ENCODE data around the gene PRDM15. TPM values are rescaled to one million over a fixed set of nuclear protein-coding genes. Genes with fewer than 3 reads are reported as not detected.
A peak's percentile ranks its signal among the peaks of the same experiment; 100 is the strongest.

The PRDM15 gene, protein sequence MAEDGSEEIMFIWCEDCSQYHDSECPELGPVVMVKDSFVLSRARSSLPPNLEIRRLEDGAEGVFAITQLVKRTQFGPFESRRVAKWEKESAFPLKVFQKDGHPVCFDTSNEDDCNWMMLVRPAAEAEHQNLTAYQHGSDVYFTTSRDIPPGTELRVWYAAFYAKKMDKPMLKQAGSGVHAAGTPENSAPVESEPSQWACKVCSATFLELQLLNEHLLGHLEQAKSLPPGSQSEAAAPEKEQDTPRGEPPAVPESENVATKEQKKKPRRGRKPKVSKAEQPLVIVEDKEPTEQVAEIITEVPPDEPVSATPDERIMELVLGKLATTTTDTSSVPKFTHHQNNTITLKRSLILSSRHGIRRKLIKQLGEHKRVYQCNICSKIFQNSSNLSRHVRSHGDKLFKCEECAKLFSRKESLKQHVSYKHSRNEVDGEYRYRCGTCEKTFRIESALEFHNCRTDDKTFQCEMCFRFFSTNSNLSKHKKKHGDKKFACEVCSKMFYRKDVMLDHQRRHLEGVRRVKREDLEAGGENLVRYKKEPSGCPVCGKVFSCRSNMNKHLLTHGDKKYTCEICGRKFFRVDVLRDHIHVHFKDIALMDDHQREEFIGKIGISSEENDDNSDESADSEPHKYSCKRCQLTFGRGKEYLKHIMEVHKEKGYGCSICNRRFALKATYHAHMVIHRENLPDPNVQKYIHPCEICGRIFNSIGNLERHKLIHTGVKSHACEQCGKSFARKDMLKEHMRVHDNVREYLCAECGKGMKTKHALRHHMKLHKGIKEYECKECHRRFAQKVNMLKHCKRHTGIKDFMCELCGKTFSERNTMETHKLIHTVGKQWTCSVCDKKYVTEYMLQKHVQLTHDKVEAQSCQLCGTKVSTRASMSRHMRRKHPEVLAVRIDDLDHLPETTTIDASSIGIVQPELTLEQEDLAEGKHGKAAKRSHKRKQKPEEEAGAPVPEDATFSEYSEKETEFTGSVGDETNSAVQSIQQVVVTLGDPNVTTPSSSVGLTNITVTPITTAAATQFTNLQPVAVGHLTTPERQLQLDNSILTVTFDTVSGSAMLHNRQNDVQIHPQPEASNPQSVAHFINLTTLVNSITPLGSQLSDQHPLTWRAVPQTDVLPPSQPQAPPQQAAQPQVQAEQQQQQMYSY
- 7.1 TPM for polyA plus RNA-seq (2013, experiment 1 of 2)
- 4.8 TPM for polyA plus RNA-seq (2013, experiment 2 of 2)

DNA sequence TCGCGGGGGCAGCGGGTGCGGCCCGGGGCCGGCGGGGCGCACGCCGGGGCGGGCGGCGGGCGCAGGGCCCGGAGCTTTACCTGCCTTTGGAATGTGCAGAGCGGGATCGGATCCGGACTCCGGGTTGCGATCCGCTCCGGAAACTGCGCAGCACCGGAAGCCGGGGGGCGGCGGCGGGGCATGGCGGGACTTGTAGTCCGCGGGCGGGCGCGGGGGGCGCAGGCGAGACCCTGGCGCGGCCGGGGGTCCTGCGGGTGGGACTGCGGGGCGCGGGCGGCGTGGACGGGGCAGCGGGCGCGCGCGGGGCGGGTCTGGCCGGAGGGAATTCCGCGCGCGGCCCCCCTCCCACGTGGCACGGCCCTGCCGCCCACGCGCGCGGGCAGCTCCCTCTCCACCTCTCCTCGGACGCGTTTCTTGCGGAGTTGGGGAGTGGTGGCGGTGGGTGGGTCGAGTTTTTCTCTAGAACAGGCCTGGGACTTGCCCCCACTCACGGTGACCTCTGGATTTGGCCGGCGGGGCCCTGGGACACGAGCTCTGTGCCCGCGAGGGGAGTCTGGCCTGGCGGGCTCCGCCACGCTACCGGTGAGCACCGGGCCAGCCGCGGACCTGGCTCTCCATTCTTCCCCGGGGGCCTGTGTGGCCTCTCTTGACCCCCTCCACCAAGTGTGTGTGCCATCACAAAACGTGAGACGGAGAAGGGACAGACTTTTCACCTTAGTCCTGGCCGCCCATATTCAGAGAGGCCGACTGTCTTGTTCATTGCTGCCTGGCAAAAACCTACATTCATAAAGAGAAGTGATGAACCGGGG is at the start of gene PRDM15:
Gene PRDM15, minus strand, starts transcription at position 155 of the 809 bp plus-strand sequence. CDS start 18,981 bp downstream, outside the sequence.
- H3K27ac ChIP-seq (ENCODE audit: low read depth, low read length, severe bottlenecking), result peak within 1 kb of the TSS; percentile 69
- no peaks in the 10 kb centered on the region for H3K9me3 ChIP-seq (ENCODE audit: control insufficient read depth, low read length)
- peaks cover 5% of the 10 kb centered on the region for H3K4me1 ChIP-seq (ENCODE audit: control insufficient read depth, insufficient read depth, low read length, poor library complexity, severe bottlenecking)
- H3K36me3 ChIP-seq (ENCODE audit: control insufficient read depth, insufficient read depth, low read length), result no peaks in the 10 kb centered on the region
- peak within 1 kb of the TSS; percentile 70 for H3K4me3 ChIP-seq (ENCODE audit: extremely low read depth, insufficient read depth, low read length, poor library complexity, severe bottlenecking)
- WGBS, 2 experiments (ENCODE audit: insufficient coverage in 2 of 2), result 1% methylated on average over 41 to 52 of the region's 89 CpGs

- Histone ChIP-seq H3K9me3 (ENCODE audit: control insufficient read depth, low read length) (no peaks in the 10 kb centered on the region), H3K27ac (ENCODE audit: low read depth, low read length, severe bottlenecking) (no peak overlapping the region), H3K4me3 (ENCODE audit: extremely low read depth, insufficient read depth, low read length, poor library complexity, severe bottlenecking) (no peak overlapping the region), H3K4me1 (ENCODE audit: control insufficient read depth, insufficient read depth, low read length, poor library complexity, severe bottlenecking) (peaks cover 29% of the 10 kb centered on the region), H3K36me3 (ENCODE audit: control insufficient read depth, insufficient read depth, low read length) (no peaks in the 10 kb centered on the region)
- no CpG with 5 or more reads among the region's 10 CpGs for WGBS, 2 experiments (ENCODE audit: insufficient coverage in 2 of 2)
Observed at GRCh38 chr21:41928621-41929220, 49.6 kb upstream of the PRDM15 start.

DNA sequence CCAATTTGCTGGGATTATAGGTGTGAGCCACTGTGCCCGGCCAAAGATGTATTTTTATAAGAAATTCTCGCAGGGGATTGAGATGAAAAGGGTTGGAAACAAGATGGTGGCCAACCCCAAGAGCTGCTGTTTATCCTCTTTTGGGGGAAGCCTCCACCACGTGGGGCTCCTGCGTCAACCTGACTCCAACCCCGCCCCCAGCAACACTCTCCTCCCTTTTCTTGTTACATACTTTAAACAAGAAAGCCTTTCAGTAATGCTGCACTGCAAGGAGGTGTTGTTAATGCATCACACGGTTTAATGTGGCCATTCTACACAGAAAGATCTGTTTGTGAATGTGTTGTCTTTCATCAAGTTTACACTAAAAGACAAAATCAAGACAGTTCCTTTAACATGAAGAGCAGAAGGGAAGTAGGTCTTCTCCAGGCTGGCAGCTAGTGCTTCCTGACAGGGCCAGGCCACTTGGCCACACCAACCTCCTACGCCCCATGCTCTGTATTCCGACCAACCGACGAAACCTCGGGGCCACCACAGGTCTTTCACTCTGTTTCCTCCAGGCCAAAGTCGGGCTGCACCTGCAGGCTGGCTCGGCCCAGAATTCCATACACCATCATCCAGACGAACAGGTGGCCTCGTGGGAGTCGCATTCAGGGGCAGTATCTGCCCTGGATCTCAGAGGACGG is 48.7 kb upstream of the PRDM15 start:
- Histone ChIP-seq H3K4me1 (ENCODE audit: control insufficient read depth, insufficient read depth, low read length, poor library complexity, severe bottlenecking) (peaks cover 25% of the 10 kb centered on the region), H3K9me3 (ENCODE audit: control insufficient read depth, low read length) (no peaks in the 10 kb centered on the region), H3K27ac (ENCODE audit: low read depth, low read length, severe bottlenecking) (no peak overlapping the region), H3K36me3 (ENCODE audit: control insufficient read depth, insufficient read depth, low read length) (no peaks in the 10 kb centered on the region), H3K4me3 (ENCODE audit: extremely low read depth, insufficient read depth, low read length, poor library complexity, severe bottlenecking) (no peak overlapping the region)
- WGBS, 2 experiments (ENCODE audit: insufficient coverage in 2 of 2), result 88 to 95% methylated on average over 10 to 15 of the region's 17 CpGs

DNA sequence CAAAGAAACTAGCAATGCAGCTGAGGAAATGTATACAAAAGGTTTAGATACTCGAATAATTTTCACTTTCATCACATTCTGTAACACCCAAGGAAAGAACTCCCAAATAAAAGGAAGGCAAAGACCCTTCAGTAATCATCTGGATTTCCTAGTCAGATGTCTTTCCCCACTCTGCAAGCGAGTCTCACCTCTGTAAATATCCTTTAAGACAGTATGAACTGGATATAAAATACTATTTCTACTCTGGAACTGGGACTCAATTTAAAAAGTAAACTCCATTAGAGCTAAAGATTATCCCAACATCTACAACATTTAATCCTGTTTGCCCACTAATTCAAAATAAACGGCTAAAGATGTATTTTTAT is 47.6 kb upstream of the PRDM15 start:
- no peaks in the 10 kb centered on the region for H3K9me3 ChIP-seq (ENCODE audit: control insufficient read depth, low read length)
- H3K27ac ChIP-seq (ENCODE audit: low read depth, low read length, severe bottlenecking), result no peak overlapping the region
- no peak overlapping the region for H3K4me3 ChIP-seq (ENCODE audit: extremely low read depth, insufficient read depth, low read length, poor library complexity, severe bottlenecking)
- WGBS, 2 experiments (ENCODE audit: insufficient coverage in 2 of 2), result 75% methylated on average over 1 of the region's 3 CpGs; no CpG with 5 or more reads in 1 of the 2 experiments
- no peaks in the 10 kb centered on the region for H3K36me3 ChIP-seq (ENCODE audit: control insufficient read depth, insufficient read depth, low read length)
- H3K4me1 ChIP-seq (ENCODE audit: control insufficient read depth, insufficient read depth, low read length, poor library complexity, severe bottlenecking), result peaks cover 14% of the 10 kb centered on the region

DNA sequence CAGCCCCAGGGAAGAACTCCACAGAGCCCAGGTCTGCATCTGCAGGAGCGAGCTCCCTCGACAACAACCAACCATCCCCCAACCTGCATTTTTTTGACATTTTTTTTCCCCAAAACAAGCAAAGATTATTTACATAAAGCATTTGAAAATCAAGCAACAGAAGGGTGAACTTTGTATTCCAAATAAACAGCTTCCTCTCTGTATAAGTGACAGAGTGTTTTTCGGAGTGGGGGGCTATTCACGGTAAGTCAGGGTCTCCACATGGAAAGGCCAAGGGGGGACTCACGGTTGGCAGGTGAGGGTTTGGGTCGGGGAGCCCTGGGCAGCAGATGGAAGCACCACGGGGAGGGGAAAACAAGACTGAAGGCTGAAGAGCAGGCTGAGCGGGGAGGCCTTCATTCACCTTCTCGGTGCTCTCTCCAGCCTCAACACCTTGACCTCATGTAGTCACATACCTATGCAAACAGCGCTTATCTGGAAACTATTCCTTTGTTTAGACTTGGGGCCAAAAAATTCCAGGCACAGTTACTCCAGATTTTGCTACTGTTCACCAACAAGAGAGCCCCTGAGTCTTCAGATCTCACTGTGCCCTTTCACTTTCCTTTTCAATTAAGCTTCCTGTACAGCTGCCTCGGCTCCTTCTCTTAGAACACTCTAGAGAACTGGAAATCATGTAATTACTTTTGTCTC is 47.1 kb upstream of the PRDM15 start:
- 55 to 61% methylated on average over 4 to 6 of the region's 11 CpGs for WGBS, 2 experiments (ENCODE audit: insufficient coverage in 2 of 2)
- peaks cover 14% of the 10 kb centered on the region for H3K4me1 ChIP-seq (ENCODE audit: control insufficient read depth, insufficient read depth, low read length, poor library complexity, severe bottlenecking)
- H3K36me3 ChIP-seq (ENCODE audit: control insufficient read depth, insufficient read depth, low read length), result no peaks in the 10 kb centered on the region
- no peaks in the 10 kb centered on the region for H3K9me3 ChIP-seq (ENCODE audit: control insufficient read depth, low read length)
- no peak overlapping the region for H3K27ac ChIP-seq (ENCODE audit: low read depth, low read length, severe bottlenecking)
- no peak overlapping the region for H3K4me3 ChIP-seq (ENCODE audit: extremely low read depth, insufficient read depth, low read length, poor library complexity, severe bottlenecking)

GRCh38 chr21:41925767-41926116 is 46.6 kb upstream of the PRDM15 start:
- Histone ChIP-seq H3K36me3 (ENCODE audit: control insufficient read depth, insufficient read depth, low read length) (no peaks in the 10 kb centered on the region), H3K27ac (ENCODE audit: low read depth, low read length, severe bottlenecking) (no peak overlapping the region), H3K4me1 (ENCODE audit: control insufficient read depth, insufficient read depth, low read length, poor library complexity, severe bottlenecking) (peaks cover 10% of the 10 kb centered on the region), H3K9me3 (ENCODE audit: control insufficient read depth, low read length) (no peaks in the 10 kb centered on the region), H3K4me3 (ENCODE audit: extremely low read depth, insufficient read depth, low read length, poor library complexity, severe bottlenecking) (no peak overlapping the region)
- WGBS, 2 experiments (ENCODE audit: insufficient coverage in 2 of 2), result 71 to 90% methylated on average over 3 of the region's 4 CpGs

DNA sequence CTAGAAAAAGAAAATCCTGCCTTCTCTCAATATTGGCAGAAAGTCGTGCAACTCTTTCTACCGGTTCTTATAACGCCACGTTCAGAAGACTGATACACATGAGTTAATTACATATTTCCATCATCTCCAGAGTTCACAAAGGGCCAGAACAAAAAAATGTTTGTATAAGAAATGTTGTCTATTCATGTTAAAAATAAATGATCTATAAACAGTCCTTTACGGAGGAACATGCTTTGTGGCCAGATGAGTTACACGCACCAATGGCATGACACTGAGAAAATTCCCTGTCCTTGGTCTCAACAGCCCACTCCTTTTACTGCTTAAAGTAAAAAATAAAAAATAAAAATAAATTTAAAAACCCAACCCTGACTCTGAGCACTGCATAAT is 45.2 kb upstream of the PRDM15 start:
- Histone ChIP-seq H3K27ac (ENCODE audit: low read depth, low read length, severe bottlenecking) (no peak overlapping the region), H3K4me1 (ENCODE audit: control insufficient read depth, insufficient read depth, low read length, poor library complexity, severe bottlenecking) (peaks cover 6% of the 10 kb centered on the region), H3K36me3 (ENCODE audit: control insufficient read depth, insufficient read depth, low read length) (no peaks in the 10 kb centered on the region), H3K9me3 (ENCODE audit: control insufficient read depth, low read length) (no peaks in the 10 kb centered on the region), H3K4me3 (ENCODE audit: extremely low read depth, insufficient read depth, low read length, poor library complexity, severe bottlenecking) (no peak overlapping the region)
- 80% methylated on average over 1 of the region's 6 CpGs; no CpG with 5 or more reads in 1 of the 2 experiments for WGBS, 2 experiments (ENCODE audit: insufficient coverage in 2 of 2)

- Histone ChIP-seq H3K9me3 (ENCODE audit: control insufficient read depth, low read length) (no peaks in the 10 kb centered on the region), H3K27ac (ENCODE audit: low read depth, low read length, severe bottlenecking) (no peak overlapping the region), H3K4me3 (ENCODE audit: extremely low read depth, insufficient read depth, low read length, poor library complexity, severe bottlenecking) (no peak overlapping the region), H3K36me3 (ENCODE audit: control insufficient read depth, insufficient read depth, low read length) (no peaks in the 10 kb centered on the region), H3K4me1 (ENCODE audit: control insufficient read depth, insufficient read depth, low read length, poor library complexity, severe bottlenecking) (peaks cover 6% of the 10 kb centered on the region)
- 82 to 94% methylated on average over 5 to 6 of the region's 7 CpGs for WGBS, 2 experiments (ENCODE audit: insufficient coverage in 2 of 2)
Observed at GRCh38 chr21:41923631-41924367, 44.7 kb upstream of the PRDM15 start.

- Histone ChIP-seq H3K4me1 (ENCODE audit: control insufficient read depth, insufficient read depth, low read length, poor library complexity, severe bottlenecking) (peaks cover 4% of the 10 kb centered on the region), H3K27ac (ENCODE audit: low read depth, low read length, severe bottlenecking) (no peak overlapping the region), H3K36me3 (ENCODE audit: control insufficient read depth, insufficient read depth, low read length) (no peaks in the 10 kb centered on the region), H3K9me3 (ENCODE audit: control insufficient read depth, low read length) (no peaks in the 10 kb centered on the region), H3K4me3 (ENCODE audit: extremely low read depth, insufficient read depth, low read length, poor library complexity, severe bottlenecking) (no peak overlapping the region)
- WGBS, 2 experiments (ENCODE audit: insufficient coverage in 2 of 2), result 93 to 96% methylated on average over 6 of the region's 8 CpGs
Observed at GRCh38 chr21:41923186-41923585, 44.0 kb upstream of the PRDM15 start.

All from mesodermal cell (in vitro differentiated cells).